Measurements from ENCODE around the gene OR4A16. TPM values are rescaled to one million over a fixed set of nuclear protein-coding genes. Genes with fewer than 3 reads are reported as not detected.

Gene OR4A16
- total RNA-seq = not detected in 2 replicates

GRCh38 chr11:55342901-55343300 is at the start of gene OR4A16:
Gene OR4A16 (plus strand): TSS chr11:55343201. CDS start chr11:55343201, 0 bp downstream.

GRCh38 chr11:55367674-55368073 is 24.7 kb downstream of the OR4A16 start, which contains the start of gene OR4A15:
Gene OR4A15 (plus strand): TSS chr11:55367974. CDS start chr11:55367974, 0 bp downstream.

Other genes starting within 250 kb of the OR4A16 start
- gene TRIM48, start 81.0 kb upstream of the OR4A16 start, total RNA-seq = not detected in 2 replicates
- not detected in 2 replicates for gene OR4A15, start 24.8 kb downstream of the OR4A16 start, total RNA-seq
- not detected in 2 replicates for gene OR4C15, start 211.3 kb downstream of the OR4A16 start, total RNA-seq
- not detected in 2 replicates for gene OR4C16, start 228.9 kb downstream of the OR4A16 start, total RNA-seq

All from epithelial cell of alveolus of lung (primary cell).